Right atrium auricular region (tissue), 2 donors: ENCODE data around the gene LHPP. TPM values are rescaled to one million over a fixed set of nuclear protein-coding genes. Genes with fewer than 3 reads are reported as not detected.

Source experiments
- DNase-seq: peaks from one replicate; pipeline ENCODE4 v3.0.0-alpha.2; 2019; ENCODE audit warnings: low spot score
- H3K27ac ChIP-seq, 2 donors: fragments of 200-600 bp; sonication (generic); 1 replicate in 1 of 2; 2 replicates in 1 of 2; pipeline ENCODE4 v1.5.1; 2016 to 2019
- H3K27me3 ChIP-seq, 2 donors: fragments of 200-600 bp; sonication (generic); one replicate each; pipeline versions ENCODE4 v1.5.1 to v1.6.0; 2017 to 2019
- H3K36me3 ChIP-seq: fragments of 200-600 bp; sonication (generic); one replicate; pipeline ENCODE4 v1.5.1; 2016
- H3K4me1 ChIP-seq, 2 donors: fragments of 200-600 bp; sonication (generic); one replicate each; pipeline versions ENCODE4 v1.5.1 to v1.6.0; 2017 to 2019
- H3K4me3 ChIP-seq, 2 donors: fragments of 200-600 bp; sonication (generic); 1 replicate in 1 of 2; 2 replicates in 1 of 2; pipeline ENCODE4 v1.5.1; 2017 to 2019; ENCODE audit warnings: mild to moderate bottlenecking in 1 of 2, moderate library complexity in 1 of 2
- H3K9me3 ChIP-seq, 2 donors: fragments of 200-600 bp; sonication (generic); one replicate each; pipeline ENCODE4 v1.5.1; 2019
- total RNA-seq, 2 donors: library from RNA; depleted of rRNA; stranded (reverse); fragments of >200 nt; gene quantifications; one replicate each; pipeline ENCODE4 v1.1.0, GENCODE V29; 2016
- TF ChIP-seq, protein P1 (sequence below), 2 donors: fragments of 200-600 bp; sonication (generic); IDR thresholded peaks; one replicate each; pipeline ENCODE4 v1.5.1; 2019; ENCODE audit warnings: antibody characterized with exemption in 2 of 2

LHPP gene
- total RNA-seq, 2 donors from 2014 or later, result 10.3 to 23.7 TPM

DNA sequence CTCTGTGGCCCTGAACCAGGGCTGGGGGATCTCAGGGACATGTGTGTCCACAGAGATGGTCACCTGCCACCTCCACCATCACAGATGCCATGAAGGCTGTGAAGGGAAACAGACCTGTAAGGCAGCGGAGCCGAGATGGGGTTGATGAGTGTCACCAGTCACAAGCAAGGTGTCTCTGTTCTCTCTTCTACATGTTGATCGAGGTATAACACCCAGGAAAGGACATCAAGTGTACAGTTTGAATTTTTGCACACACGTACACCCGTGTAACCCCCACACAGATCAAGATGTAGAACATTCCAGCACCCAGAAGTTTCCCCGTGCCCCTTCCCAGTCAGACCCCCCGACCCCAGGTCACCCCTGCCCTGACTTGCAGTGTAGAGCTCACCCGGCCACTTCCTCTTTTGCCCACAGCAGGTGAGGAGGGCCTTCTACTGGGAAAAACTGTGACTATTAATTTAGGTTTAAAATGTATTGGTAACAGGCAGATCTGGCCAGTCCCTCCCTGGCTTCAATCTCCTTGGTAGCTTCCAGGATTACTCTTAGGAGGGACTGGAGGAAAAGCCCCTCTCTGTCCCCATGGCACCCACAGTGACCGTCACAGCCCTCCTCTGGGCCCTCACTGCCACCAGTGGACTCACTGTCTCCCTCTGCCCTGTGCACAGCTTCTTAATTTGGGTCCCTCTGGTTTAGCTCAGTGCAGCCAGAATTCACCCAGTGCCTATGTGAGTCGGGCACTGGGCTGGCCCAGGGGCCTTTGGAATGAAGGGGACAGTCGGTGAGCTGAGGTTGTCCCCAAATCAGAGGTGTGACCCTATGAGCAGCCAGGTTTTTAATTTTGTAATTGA is 108.2 kb downstream of the LHPP start:
- Histone ChIP-seq H3K27ac (no peak overlapping the region), H3K27me3 (no peaks in the 10 kb centered on the region), H3K4me1 (no peaks in the 10 kb centered on the region), H3K9me3 (no peaks in the 10 kb centered on the region), H3K36me3 (no peaks in the 10 kb centered on the region), H3K4me3 (no peak overlapping the region)
- TF ChIP-seq, protein P1, sequence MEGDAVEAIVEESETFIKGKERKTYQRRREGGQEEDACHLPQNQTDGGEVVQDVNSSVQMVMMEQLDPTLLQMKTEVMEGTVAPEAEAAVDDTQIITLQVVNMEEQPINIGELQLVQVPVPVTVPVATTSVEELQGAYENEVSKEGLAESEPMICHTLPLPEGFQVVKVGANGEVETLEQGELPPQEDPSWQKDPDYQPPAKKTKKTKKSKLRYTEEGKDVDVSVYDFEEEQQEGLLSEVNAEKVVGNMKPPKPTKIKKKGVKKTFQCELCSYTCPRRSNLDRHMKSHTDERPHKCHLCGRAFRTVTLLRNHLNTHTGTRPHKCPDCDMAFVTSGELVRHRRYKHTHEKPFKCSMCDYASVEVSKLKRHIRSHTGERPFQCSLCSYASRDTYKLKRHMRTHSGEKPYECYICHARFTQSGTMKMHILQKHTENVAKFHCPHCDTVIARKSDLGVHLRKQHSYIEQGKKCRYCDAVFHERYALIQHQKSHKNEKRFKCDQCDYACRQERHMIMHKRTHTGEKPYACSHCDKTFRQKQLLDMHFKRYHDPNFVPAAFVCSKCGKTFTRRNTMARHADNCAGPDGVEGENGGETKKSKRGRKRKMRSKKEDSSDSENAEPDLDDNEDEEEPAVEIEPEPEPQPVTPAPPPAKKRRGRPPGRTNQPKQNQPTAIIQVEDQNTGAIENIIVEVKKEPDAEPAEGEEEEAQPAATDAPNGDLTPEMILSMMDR (IDR thresholded peaks at IDR 0.05), result no peak
- no peak for DNase-seq

DNA sequence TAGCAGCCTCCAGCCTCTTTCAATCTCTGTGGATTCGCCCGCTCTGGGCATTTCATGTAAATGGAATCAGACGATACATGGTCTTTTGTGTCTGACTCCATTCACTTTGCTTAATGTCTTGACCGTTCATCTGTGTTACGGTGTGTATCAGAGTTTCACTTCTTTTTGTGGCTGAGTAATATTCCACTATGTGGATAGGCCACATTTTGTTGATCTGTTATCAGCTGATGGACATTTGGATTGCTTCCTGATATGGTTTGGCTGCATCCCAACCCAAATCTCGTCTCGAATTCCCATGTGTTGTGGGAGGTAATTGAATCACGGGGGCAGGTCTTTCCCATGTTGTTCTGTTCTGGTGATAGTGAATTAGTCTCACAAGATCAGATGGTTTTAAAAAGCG is 109.0 kb downstream of the LHPP start:
- Histone ChIP-seq H3K4me1 (no peaks in the 10 kb centered on the region), H3K36me3 (no peaks in the 10 kb centered on the region), H3K4me3 (no peak overlapping the region), H3K9me3 (no peaks in the 10 kb centered on the region), H3K27ac (no peak overlapping the region), H3K27me3 (no peaks in the 10 kb centered on the region)
- no peak for DNase-seq
- TF ChIP-seq, protein P1 (IDR thresholded peaks at IDR 0.05), result no peak

DNA sequence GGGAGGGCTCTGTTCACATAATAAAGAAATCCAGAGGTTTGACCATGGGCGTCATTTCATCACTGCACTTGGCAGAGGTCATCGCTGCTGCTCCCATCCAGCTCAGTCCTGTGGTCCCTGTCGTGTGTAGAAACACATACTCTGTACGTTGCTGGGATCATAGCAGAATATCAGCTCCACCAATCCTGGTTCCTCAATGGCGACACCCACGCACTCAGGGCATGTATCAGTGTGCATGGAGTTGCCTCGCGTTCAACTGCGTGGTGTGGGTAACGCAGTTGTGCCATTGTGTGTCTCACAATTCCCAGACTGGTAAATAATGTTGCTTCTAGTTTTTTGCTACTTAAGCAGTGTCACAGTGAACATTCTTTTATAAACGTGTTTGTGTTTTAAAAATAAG is 111.1 kb downstream of the LHPP start:
- Histone ChIP-seq H3K4me1 (no peaks in the 10 kb centered on the region), H3K36me3 (no peaks in the 10 kb centered on the region), H3K27me3 (no peaks in the 10 kb centered on the region), H3K27ac (no peak overlapping the region), H3K9me3 (no peaks in the 10 kb centered on the region), H3K4me3 (no peak overlapping the region)
- TF ChIP-seq, protein P1 (IDR thresholded peaks at IDR 0.05), result no peak
- DNase-seq, result no peak

GRCh38 chr10:124573726-124574455 is 112.3 kb downstream of the LHPP start:
- Histone ChIP-seq H3K27me3 (no peaks in the 10 kb centered on the region), H3K4me3 (no peak overlapping the region), H3K4me1 (no peaks in the 10 kb centered on the region), H3K36me3 (no peaks in the 10 kb centered on the region), H3K27ac (no peak overlapping the region), H3K9me3 (no peaks in the 10 kb centered on the region)
- TF ChIP-seq, protein P1 (IDR thresholded peaks at IDR 0.05), result no peak
- DNase-seq, result no peak

DNA sequence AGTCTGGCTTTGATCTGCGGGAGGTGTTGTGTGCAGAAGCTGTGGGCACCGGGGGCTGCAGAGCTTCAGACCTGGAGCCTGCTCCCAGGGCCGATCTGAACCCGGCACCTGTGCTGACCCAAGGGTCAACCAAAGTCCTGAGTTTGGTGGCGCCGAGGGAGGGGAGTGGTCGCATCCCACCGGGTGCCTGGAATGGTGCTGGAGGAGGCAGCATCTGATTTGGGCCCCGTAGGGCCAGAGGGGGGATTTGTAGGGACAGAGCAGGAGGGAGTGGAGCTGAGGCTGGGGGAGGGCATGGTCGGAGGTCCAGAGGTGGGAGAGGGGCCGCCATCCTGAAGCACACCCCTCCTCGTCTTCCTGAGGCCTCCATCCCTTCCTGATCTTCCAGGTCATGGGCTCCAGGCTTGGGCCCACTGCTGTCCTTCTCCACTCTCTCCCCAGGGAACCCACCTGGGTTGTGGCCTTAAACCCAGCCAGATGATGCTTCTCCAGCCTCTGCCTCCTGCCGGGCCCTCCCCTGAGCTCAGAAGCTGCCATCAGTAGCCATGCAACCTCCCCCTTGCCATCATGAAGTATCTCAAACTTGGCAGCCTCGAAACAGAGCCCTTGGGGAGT is 112.9 kb downstream of the LHPP start:
- DNase-seq, result no peak
- TF ChIP-seq, protein P1 (IDR thresholded peaks at IDR 0.05), result no peak
- no peak overlapping the region for H3K4me3 ChIP-seq
- no peaks in the 10 kb centered on the region for H3K36me3 ChIP-seq
- H3K4me1 ChIP-seq, result no peaks in the 10 kb centered on the region
- H3K27me3 ChIP-seq, result no peaks in the 10 kb centered on the region
- H3K9me3 ChIP-seq, result no peaks in the 10 kb centered on the region
- H3K27ac ChIP-seq, result no peak overlapping the region
